OCI-LY3 (cell line): ENCODE data around the gene SARS1.

Source experiments
- H2AFZ ChIP-seq: fragments of 200-600, 300-600 bp; shearing (Covaris generic); 2 replicates; pipeline ENCODE4 v1.6.0; 2014; ENCODE audit warnings: antibody characterized with exemption, low read depth, low read length
- H3K27ac ChIP-seq: fragments of 200-600, 300-600 bp; sonication (generic); 2 replicates; pipeline ENCODE4 v1.5.1; 2014; ENCODE audit warnings: mild to moderate bottlenecking, low read length, moderate library complexity, mixed read lengths
- H3K27me3 ChIP-seq: fragments of 200-600, 300-600 bp; sonication (generic); 2 replicates; pipeline ENCODE4 v1.6.1; 2014; ENCODE audit warnings: low read depth, low read length, mixed read lengths
- H3K36me3 ChIP-seq: fragments of 200-600, 300-600 bp; sonication (generic); replicated peaks from 2 replicates; pipeline ENCODE3; 2014; ENCODE audit warnings: low read depth, low read length, mixed read lengths
- H3K4me1 ChIP-seq: fragments of 300-600, 200-600 bp; sonication (generic); 2 replicates; pipeline ENCODE4 v1.6.1; 2014; ENCODE audit warnings: low read length, mixed read lengths
- H3K4me2 ChIP-seq: fragments of 200-600, 300-600 bp; sonication (generic); 2 replicates; pipeline ENCODE4 v1.6.1; 2014; ENCODE audit warnings: low read length, mixed read lengths
- H3K4me3 ChIP-seq: fragments of 300-600, 200-600 bp; sonication (generic); 2 replicates; pipeline ENCODE4 v1.5.1; 2014; ENCODE audit warnings: antibody characterized with exemption, mild to moderate bottlenecking, low read length, moderate library complexity
- H3K79me2 ChIP-seq: fragments of 300-600, 200-600 bp; shearing (Covaris generic); 2 replicates; pipeline ENCODE4 v1.6.1; 2014; ENCODE audit warnings: mild to moderate bottlenecking, low read length, mixed read lengths
- H3K9ac ChIP-seq: fragments of 300-600, 200-600 bp; shearing (Covaris generic); 2 replicates; pipeline ENCODE4 v1.6.0; 2014; ENCODE audit warnings: mild to moderate bottlenecking, low read length, moderate library complexity
- H3K9me3 ChIP-seq: fragments of 200-600, 300-600 bp; shearing (Covaris generic); 2 replicates; pipeline ENCODE4 v1.6.1; 2014; ENCODE audit warnings: low read length, mixed read lengths; ENCODE audit not compliant: insufficient read depth
- H4K20me1 ChIP-seq: fragments of 200-600, 300-600 bp; sonication (generic); 2 replicates; pipeline ENCODE4 v1.6.1; 2016; ENCODE audit warnings: low read length, mixed read lengths; ENCODE audit not compliant: insufficient read depth
- EZH2phosphoT487 ChIP-seq: fragments of 200-600 bp; shearing (Covaris generic); IDR thresholded peaks from 2 replicates; pipeline ENCODE4 v1.6.1; 2018; ENCODE audit warnings: antibody characterized with exemption, mixed run types, low read depth
- TF ChIP-seq, protein P1 (sequence below): fragments of 200-600, 300-600 bp; sonication (generic); IDR thresholded peaks from 2 replicates; pipeline ENCODE4 v1.5.1; 2014; ENCODE audit warnings: antibody characterized with exemption, low read length, low read depth

SARS1 gene

DNA sequence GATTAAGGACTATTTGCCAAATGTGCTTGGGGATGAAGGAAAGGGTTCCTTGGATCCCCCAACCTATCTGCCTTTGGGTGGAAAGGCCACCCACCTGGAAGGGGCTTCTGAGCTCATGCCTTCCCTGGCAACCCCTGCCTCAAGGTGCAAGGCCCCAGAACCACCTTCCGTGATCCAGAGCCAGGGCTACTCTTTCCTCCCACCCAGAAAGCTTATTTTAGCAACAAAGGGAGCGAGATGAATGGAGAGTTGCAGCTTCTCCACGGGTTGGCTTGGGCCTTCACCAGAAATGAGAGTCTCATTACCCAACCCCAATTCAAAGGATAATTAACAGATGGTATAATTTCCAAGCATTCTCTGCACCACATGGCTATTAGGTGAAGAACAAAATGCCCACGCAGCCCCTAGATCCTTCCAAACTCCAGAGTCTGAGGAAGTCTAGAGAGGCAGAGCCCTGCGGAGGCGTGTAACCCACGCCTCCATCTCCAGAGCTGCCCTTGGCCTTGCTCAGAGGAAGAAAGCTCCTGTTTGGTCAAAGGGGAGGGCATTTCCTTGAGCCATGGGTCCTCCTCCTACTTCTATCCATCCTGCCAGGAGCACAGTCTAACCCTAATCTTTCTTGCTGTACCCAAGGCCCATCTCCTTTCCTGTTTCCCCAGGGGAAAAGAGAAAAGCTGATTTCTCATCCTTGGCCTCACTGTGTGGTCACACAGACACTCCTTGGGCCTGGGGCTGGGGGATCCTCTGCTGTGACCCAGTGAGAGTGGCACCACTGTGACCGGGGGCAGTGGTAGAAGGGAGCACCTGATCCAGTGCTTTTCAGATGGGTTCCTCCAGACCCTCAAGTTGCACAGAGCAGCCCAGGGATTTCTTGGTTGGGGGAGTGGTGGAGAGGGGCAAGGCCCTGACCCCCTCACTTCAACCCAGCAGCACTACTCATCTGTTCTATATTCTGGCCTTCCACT is 34.0 kb downstream of the SARS1 start:
- no peak overlapping the region for H2AFZ ChIP-seq
- peaks cover 5% of the 10 kb centered on the region for H3K4me1 ChIP-seq
- H3K9me3 ChIP-seq = no peaks in the 10 kb centered on the region
- no peaks in the 10 kb centered on the region for H3K27me3 ChIP-seq
- H3K9ac ChIP-seq = no peak overlapping the region
- H3K27ac ChIP-seq = no peak overlapping the region
- H3K4me2 ChIP-seq = no peak overlapping the region
- H3K4me3 ChIP-seq = no peak overlapping the region
- H4K20me1 ChIP-seq = no peaks in the 10 kb centered on the region
- no peaks in the 10 kb centered on the region for H3K79me2 ChIP-seq
- no peaks in the 10 kb centered on the region for H3K36me3 ChIP-seq
- no peak for TF ChIP-seq EZH2phosphoT487
- TF ChIP-seq, protein P1, sequence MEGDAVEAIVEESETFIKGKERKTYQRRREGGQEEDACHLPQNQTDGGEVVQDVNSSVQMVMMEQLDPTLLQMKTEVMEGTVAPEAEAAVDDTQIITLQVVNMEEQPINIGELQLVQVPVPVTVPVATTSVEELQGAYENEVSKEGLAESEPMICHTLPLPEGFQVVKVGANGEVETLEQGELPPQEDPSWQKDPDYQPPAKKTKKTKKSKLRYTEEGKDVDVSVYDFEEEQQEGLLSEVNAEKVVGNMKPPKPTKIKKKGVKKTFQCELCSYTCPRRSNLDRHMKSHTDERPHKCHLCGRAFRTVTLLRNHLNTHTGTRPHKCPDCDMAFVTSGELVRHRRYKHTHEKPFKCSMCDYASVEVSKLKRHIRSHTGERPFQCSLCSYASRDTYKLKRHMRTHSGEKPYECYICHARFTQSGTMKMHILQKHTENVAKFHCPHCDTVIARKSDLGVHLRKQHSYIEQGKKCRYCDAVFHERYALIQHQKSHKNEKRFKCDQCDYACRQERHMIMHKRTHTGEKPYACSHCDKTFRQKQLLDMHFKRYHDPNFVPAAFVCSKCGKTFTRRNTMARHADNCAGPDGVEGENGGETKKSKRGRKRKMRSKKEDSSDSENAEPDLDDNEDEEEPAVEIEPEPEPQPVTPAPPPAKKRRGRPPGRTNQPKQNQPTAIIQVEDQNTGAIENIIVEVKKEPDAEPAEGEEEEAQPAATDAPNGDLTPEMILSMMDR = no peak

DNA sequence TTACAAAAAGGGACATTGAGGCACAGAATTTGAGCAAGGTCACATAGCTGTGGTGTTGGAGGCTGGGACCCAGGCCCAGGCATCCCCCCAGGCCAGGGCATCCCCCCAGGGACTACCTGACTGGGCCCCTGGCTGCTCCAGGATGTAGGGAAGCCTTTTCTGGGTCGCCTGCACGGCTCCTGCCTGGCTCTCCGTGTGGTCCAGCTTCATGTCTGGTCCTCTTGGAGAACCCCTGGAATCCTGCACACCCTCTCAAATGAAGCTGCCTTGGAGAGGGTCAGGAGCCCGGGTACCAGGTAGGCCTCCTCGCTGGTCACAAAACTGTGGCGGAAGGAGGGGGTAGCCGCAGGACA is 34.7 kb downstream of the SARS1 start:
- no peak overlapping the region for H3K9ac ChIP-seq

DNA sequence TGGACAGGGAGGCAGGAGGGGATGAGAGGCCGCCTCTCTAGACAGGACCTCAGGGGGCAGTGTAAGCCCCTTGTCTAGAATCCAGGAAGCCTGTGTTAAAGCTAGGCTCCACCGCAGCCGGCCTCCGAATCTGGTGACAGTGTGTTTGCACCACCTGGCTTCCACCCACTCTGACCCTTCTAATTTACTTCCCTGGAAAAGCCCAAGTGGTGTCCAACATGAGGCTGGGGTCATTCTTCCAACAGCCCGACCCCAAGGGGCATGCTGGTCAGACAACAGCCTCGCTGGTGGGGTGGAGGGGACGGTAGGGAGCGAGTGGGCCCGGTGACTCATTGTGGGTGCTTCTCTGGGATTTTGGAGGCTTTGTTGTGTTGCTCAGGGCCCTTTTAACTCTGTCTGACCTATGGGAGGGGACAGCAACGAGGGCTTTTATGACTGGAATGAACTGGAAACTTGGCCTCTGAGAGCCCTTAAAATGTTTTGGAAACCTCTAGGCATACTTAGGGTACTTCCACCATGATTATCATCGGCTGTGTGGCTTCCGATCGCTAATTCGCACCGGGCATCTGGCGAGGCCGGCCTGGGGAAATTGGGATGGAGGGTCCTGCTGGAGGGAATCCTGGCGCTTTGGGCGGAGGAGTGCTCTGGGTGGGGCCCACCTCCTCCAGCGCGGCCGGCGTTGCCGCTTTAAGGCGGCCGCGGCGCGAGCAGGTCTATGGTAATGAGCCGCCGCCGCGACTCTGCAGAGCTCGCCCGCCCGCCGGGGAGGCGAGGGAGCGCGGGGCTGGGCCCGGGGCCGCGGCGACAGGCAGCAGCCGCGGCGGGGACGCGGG is 35.3 kb downstream of the SARS1 start, which contains the start of gene CELSR2:
Gene CELSR2 (plus strand): TSS at position 743 of the 833 bp plus-strand sequence. CDS start 541 bp downstream, outside the sequence.
- peaks cover 5% of the 10 kb centered on the region for H3K4me1 ChIP-seq
- no peak within 1 kb of the TSS for H3K27ac ChIP-seq
- no peaks in the 10 kb centered on the region for H3K9me3 ChIP-seq
- H3K79me2 ChIP-seq = no peaks in the 10 kb centered on the region
- H3K27me3 ChIP-seq = no peaks in the 10 kb centered on the region
- H3K4me2 ChIP-seq = peak within 1 kb of the TSS; percentile 80
- peak within 1 kb of the TSS; percentile 79 for H3K4me3 ChIP-seq
- H3K36me3 ChIP-seq = no peaks in the 10 kb centered on the region
- H2AFZ ChIP-seq = peak within 1 kb of the TSS; percentile 86
- H4K20me1 ChIP-seq = no peaks in the 10 kb centered on the region
- no peak for TF ChIP-seq EZH2phosphoT487
- TF ChIP-seq, protein P1 = no peak
- H3K9ac ChIP-seq = peak within 1 kb of the TSS; percentile 52

More for the DNA sequence above, 34.7 kb downstream of the SARS1 start:
- H4K20me1 ChIP-seq = no peaks in the 10 kb centered on the region
- no peak overlapping the region for H3K27ac ChIP-seq
- H3K4me1 ChIP-seq = peaks cover 5% of the 10 kb centered on the region
- TF ChIP-seq EZH2phosphoT487 = no peak
- TF ChIP-seq, protein P1 = no peak
- no peaks in the 10 kb centered on the region for H3K9me3 ChIP-seq
- no peaks in the 10 kb centered on the region for H3K27me3 ChIP-seq
- H3K79me2 ChIP-seq = no peaks in the 10 kb centered on the region
- H3K4me3 ChIP-seq = no peak overlapping the region
- H3K4me2 ChIP-seq = no peak overlapping the region
- H3K36me3 ChIP-seq = no peaks in the 10 kb centered on the region
- no peak overlapping the region for H2AFZ ChIP-seq
